Ovary (tissue), 3 donors: ENCODE measurements around the gene PRPF38A.

ENCODE experiments used
- POLR2A ChIP-seq: fragments of 450-650 bp; IDR thresholded peaks from one replicate; pipeline ENCODE4 v1.6.1; 2017; ENCODE audit warnings: antibody characterized with exemption, mild to moderate bottlenecking, moderate library complexity
- TF ChIP-seq, protein P1 (sequence below), 3 donors: fragments of 450-650 bp in 2 of 3; fragments of 200-600 bp in 1 of 3; IDR thresholded peaks; one replicate each; pipeline versions ENCODE4 v1.5.1 to v1.8.0; 2016 to 2022; ENCODE audit warnings: antibody characterized with exemption in 3 of 3, mild to moderate bottlenecking in 1 of 3
- donor health status: DM: no; HTN: no; CAD: no.

GRCh38 chr1:52469108-52469507 is 64.7 kb downstream of the PRPF38A start:
- TF ChIP-seq, protein P1, sequence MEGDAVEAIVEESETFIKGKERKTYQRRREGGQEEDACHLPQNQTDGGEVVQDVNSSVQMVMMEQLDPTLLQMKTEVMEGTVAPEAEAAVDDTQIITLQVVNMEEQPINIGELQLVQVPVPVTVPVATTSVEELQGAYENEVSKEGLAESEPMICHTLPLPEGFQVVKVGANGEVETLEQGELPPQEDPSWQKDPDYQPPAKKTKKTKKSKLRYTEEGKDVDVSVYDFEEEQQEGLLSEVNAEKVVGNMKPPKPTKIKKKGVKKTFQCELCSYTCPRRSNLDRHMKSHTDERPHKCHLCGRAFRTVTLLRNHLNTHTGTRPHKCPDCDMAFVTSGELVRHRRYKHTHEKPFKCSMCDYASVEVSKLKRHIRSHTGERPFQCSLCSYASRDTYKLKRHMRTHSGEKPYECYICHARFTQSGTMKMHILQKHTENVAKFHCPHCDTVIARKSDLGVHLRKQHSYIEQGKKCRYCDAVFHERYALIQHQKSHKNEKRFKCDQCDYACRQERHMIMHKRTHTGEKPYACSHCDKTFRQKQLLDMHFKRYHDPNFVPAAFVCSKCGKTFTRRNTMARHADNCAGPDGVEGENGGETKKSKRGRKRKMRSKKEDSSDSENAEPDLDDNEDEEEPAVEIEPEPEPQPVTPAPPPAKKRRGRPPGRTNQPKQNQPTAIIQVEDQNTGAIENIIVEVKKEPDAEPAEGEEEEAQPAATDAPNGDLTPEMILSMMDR (IDR thresholded peaks at IDR 0.05): no peak
- no peak for TF ChIP-seq POLR2A
